Measurements from ENCODE around the gene FLRT2. TPM values are rescaled to one million over a fixed set of nuclear protein-coding genes. Genes with fewer than 3 reads are reported as not detected.

FLRT2 gene
- total and polyA plus RNA-seq, 2 of the 4 experiments (the other 2 are of a cell fraction), result 10.2 to 13.1 TPM

DNA sequence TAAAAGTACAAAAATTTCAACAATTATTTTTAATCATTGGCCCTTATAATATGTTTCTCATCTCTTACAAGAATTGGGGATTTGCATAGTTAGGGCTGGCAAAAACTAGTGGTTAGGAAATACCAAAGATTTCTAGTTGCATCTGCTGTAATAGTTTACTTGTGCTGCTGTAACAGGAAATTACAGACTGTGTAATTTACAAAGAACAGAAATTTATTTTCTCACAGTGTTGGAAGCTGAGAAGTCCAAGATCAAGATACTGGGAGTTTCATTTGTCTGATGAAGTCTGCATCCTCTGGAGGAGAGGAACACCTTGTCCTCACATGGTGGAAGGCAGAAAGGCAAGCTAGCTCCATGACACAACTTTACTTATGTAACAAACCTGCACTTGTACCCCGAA, 157.0 kb downstream of the FLRT2 start:
- Histone ChIP-seq H2AFZ (replicated peaks; ENCODE audit: low read length, poor library complexity) (no peak overlapping the region), H3K9me3 (ENCODE audit: control insufficient read depth, insufficient read depth, low read length) (no peaks in the 10 kb centered on the region), H3K9ac (ENCODE audit: low read depth, low read length) (no peak overlapping the region), H3K4me1 (ENCODE audit: control insufficient read depth, insufficient read depth, low read length) (peaks cover 2% of the 10 kb centered on the region; the same call in 1 of the 2 replicates), H3K14ac (replicated peaks; ENCODE audit: low read depth, low read length) (no peak overlapping the region), H4K20me1 (ENCODE audit: insufficient read depth, low read length) (no peaks in the 10 kb centered on the region), H3K27me3 (ENCODE audit: control insufficient read depth, insufficient read depth, low read length) (no peaks in the 10 kb centered on the region), H2AK5ac (ENCODE audit: low read depth, low read length) (no peak overlapping the region), H2BK15ac (ENCODE audit: low read depth, low read length) (no peak overlapping the region), H4K8ac (ENCODE audit: low read depth in 2 of 2, low read length in 2 of 2) (no peak overlapping the region), H3K9me1 (ENCODE audit: insufficient read depth, low read length) (no peaks in the 10 kb centered on the region), H3K18ac (ENCODE audit: low read depth, low read length) (no peak overlapping the region), H3K4me3 (ENCODE audit: insufficient read depth, low read depth, low read length) (no peak overlapping the region), H3K23ac (ENCODE audit: low read depth, low read length) (no peak overlapping the region), H3K36me3 (ENCODE audit: control insufficient read depth, insufficient read depth, low read length) (no peaks in the 10 kb centered on the region), H2BK120ac (ENCODE audit: low read depth, low read length) (no peak overlapping the region), H2BK5ac (ENCODE audit: low read depth, low read length, poor library complexity, severe bottlenecking) (no peak overlapping the region), H3K4me2 (ENCODE audit: low read depth, low read length) (no peak overlapping the region), H2BK20ac (ENCODE audit: low read depth, low read length) (no peak overlapping the region), H3K56ac (ENCODE audit: extremely low read depth, insufficient read depth, low read length) (no peak overlapping the region), H3K79me1 (ENCODE audit: low read depth in 1 of 2, low read length in 2 of 2) (no peaks in the 10 kb centered on the region), H3K27ac (ENCODE audit: insufficient read depth, low read length) (no peak overlapping the region; the same call in 1 of the 2 replicates), H4K5ac (ENCODE audit: low read depth, low read length) (no peak overlapping the region), H2AK9ac (replicated peaks; ENCODE audit: low read depth, low read length, poor library complexity) (no peak overlapping the region), H4K91ac (ENCODE audit: insufficient read depth, low read depth, low read length) (no peak overlapping the region), H3K4ac (ENCODE audit: low read depth, low read length) (no peak overlapping the region)
- TF ChIP-seq, protein P1, sequence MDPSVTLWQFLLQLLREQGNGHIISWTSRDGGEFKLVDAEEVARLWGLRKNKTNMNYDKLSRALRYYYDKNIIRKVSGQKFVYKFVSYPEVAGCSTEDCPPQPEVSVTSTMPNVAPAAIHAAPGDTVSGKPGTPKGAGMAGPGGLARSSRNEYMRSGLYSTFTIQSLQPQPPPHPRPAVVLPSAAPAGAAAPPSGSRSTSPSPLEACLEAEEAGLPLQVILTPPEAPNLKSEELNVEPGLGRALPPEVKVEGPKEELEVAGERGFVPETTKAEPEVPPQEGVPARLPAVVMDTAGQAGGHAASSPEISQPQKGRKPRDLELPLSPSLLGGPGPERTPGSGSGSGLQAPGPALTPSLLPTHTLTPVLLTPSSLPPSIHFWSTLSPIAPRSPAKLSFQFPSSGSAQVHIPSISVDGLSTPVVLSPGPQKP (IDR thresholded peaks at IDR 0.05; ENCODE audit: borderline replicate concordance, low read depth, low read length), result no peak
- no peak for TF ChIP-seq NFE2L2 (IDR thresholded peaks at IDR 0.05; ENCODE audit: low read depth, low read length)
- TF ChIP-seq CEBPB (IDR thresholded peaks at IDR 0.05; ENCODE audit: low read depth, low read length), result no peak
- TF ChIP-seq, protein P2, sequence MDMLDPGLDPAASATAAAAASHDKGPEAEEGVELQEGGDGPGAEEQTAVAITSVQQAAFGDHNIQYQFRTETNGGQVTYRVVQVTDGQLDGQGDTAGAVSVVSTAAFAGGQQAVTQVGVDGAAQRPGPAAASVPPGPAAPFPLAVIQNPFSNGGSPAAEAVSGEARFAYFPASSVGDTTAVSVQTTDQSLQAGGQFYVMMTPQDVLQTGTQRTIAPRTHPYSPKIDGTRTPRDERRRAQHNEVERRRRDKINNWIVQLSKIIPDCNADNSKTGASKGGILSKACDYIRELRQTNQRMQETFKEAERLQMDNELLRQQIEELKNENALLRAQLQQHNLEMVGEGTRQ (IDR thresholded peaks at IDR 0.05; ENCODE audit: low read depth, low read length), result no peak
- TF ChIP-seq RAD21 (IDR thresholded peaks at IDR 0.05; ENCODE audit: low read length), result no peak
- TF ChIP-seq MXI1 (IDR thresholded peaks at IDR 0.05; ENCODE audit: borderline replicate concordance, low read depth, low read length), result no peak
- TF ChIP-seq RFX5 (IDR thresholded peaks at IDR 0.05; ENCODE audit: low read depth, low read length), result no peak
- TF ChIP-seq SMC3 (IDR thresholded peaks at IDR 0.05; ENCODE audit: low read depth, low read length), result no peak
- TF ChIP-seq MAFK (IDR thresholded peaks at IDR 0.05; ENCODE audit: low read depth, low read length), result no peak
- no CpG with 5 or more reads among the region's 1 CpG for WGBS, 2 experiments (ENCODE audit: extremely low coverage in 2 of 2, insufficient read length in 1 of 2)
- ChIA-PET CTCF (interaction anchor here (0.6 kb wide), 1 partner anchor 369 kb away, joined by 4 read pairs; no protein-coding TSS in a partner anchor), POLR2A (ENCODE audit: unreplicated experiment) (no interaction called here)
- DNase-seq, result no peak
- in situ Hi-C loops (cut with MboI; ENCODE audit: low sequenced_read_pairs), result no loop called here
- no TSS peak for BruUV-seq (replicated peaks)
- ATAC-seq (ENCODE audit: low read depth), result peak; percentile 46; the same call in 1 of the 2 replicates
- intact Hi-C loops (cut with micrococcal nuclease), result no loop called here
- dilution Hi-C loops (cut with HindIII; ENCODE audit: low sequenced_read_pairs, unreplicated experiment), result no loop called here
